DMS153 treated with DMSO at 0.1 percent for 48 hours (cell line): Measurements from ENCODE around the gene CRISPLD2.

Experiments
- DNase-seq: peaks from one replicate; lab custom pipeline; 2025; ENCODE audit not compliant: unreplicated experiment; lab: John Stamatoyannopoulos, UW

Gene CRISPLD2, protein sequence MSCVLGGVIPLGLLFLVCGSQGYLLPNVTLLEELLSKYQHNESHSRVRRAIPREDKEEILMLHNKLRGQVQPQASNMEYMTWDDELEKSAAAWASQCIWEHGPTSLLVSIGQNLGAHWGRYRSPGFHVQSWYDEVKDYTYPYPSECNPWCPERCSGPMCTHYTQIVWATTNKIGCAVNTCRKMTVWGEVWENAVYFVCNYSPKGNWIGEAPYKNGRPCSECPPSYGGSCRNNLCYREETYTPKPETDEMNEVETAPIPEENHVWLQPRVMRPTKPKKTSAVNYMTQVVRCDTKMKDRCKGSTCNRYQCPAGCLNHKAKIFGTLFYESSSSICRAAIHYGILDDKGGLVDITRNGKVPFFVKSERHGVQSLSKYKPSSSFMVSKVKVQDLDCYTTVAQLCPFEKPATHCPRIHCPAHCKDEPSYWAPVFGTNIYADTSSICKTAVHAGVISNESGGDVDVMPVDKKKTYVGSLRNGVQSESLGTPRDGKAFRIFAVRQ

DNA sequence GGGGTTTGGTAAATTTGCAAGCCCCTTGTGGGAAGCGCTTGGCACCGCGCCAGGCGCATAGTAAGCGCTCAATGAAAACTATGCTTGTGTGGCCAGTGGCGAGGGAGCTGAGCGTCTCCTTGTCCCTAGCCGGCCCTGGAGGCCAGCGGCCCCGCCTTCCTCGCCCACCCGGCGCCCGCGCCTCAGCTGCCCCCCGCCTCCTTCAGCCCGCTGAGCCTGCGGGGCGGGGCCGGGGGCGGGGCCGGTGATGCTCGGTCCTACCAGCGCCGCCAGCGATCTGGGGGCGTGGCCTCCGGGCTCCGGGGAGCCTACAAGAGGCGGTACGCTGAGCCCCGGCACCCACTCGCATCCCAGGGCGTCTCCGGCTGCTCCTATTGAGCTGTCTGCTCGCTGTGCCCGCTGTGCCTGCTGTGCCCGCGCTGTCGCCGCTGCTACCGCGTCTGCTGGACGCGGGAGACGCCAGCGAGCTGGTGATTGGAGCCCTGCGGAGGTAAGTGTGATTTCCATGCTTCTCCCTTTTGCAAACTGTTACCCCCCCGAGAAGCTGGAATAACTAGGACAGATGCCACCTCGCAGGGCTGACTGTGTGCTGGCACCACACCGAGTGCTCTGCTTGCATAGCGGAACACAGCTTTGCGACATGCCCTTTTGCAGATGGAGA, at the start of gene CRISPLD2:
TSS of gene CRISPLD2 (plus strand) at position 342 of the 661 bp plus-strand sequence. CDS start 18,511 bp downstream, outside the sequence.
- peak; percentile 64 for DNase-seq

DNA sequence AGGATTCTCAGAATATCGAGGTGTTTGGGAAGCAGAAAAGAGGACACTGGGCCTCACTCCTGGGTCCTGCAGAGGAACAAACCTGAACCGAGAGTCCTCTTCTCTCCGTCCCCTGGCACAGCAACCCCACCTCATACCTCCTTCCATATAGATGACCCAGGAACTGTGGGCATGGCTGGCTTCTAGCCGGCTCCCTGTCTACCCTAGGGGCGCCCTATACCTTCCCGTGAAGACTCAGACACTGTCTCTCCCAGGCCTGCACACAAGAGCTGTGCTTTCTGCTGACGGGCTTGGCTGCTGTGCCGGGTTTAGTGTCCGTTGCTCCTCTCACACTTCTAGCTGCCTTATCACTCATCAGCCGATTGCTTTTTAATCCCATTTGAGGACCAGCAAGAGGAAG, 46.5 kb upstream of the CRISPLD2 start:
- no peak for DNase-seq

DNA sequence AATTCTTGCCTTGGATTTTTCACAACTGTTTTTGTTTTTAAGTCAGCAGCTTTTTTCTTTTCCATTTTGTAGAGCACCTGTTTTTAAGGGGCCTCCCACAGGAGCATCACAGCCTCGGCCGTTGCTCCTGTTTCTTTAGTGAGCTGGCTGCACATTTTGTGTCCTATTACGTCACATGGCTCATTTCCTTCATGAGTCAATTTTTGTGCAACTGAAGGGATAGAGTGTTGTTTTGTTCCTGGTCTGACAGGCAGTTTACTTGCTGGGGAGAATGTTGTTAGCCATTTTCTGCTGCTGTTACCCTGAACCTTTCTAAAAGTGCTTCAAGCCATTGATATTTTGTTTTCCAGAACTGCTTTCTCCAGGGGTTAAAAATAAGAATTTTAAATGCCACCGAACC, 45.0 kb upstream of the CRISPLD2 start:
- DNase-seq = no peak

DNA sequence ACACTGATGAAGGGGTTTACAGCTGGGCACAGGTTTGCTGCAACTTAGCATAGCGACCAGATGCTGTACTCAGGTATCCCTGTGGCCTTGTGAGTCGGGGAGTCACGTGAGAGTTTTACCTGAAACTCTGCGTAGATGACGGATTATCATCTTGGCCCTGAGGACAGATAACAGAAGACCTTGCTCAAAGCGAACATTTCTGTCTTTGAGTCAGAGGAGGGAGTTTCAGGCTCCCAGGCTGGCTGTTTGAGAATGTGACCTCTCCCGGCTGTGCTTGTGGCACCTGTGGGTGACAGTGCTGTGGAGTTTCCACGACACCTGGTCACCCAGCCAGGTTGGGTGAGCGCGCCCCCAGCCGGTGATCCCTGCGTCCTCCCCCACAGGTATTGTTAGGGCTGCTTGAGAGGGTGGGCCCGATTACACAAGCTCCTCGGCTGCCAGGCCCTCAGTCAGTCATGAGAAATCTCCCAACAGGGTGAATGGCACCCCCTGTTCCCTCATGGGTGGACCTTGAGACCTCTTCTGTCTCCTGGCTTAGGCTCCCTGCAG, 44.4 kb upstream of the CRISPLD2 start:
- DNase-seq = no peak

DNA sequence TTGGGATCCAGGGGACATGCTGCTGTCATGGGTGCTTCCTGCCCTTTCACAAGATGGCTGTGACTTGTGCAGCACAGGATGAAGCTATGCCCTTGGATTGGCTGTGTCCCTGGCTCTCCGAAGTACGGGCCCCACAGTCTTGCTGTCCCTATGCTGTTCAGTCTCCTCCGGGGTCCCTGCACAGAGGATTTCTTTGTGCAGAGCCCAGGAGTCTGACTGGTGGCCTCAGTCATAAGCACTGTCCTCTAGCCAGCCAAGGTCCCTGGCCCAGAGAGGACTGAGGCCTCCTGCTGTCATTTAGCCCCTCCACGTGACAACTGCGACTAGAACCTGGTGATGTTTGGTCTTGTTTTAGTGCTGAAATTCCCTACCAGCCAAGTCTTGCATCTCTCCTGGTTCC, 42.4 kb upstream of the CRISPLD2 start:
- DNase-seq = no peak

DNA sequence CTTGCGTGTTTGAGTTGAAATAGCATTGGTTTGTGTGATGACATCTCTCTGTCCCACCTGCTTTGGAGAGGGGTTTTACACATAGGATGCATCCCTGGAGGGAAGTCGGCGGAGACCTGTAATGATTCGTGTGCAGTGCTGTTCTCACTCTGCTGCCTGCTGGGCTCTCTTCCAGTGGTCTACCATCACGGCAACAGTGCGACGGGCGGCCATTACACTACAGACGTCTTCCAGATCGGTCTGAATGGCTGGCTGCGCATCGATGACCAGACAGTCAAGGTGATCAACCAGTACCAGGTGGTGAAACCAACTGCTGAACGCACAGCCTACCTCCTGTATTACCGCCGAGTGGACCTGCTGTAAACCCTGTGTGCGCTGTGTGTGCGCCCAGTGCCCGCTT, 41.1 kb upstream of the CRISPLD2 start:
- DNase-seq = no peak

DNA sequence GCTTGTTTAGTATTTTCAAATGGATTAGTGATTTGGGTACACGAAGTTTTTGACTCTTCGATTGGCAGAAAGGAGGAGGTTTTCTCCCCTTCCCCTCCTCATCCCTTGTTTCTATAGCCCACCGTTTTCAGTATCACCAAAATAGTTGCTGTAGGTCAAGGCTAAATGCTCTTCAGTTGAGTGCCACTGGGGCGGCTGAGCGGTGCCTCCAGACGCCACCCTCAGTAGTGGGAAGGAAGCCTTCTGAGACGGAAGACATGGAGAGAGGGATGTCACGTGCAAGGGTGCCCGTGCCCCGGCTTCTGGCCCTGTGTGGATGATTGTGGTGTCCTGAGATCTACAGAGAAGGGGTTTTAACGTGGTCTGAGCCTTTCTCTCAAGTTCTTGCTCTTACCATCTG, 39.7 kb upstream of the CRISPLD2 start:
- no peak for DNase-seq

DNA sequence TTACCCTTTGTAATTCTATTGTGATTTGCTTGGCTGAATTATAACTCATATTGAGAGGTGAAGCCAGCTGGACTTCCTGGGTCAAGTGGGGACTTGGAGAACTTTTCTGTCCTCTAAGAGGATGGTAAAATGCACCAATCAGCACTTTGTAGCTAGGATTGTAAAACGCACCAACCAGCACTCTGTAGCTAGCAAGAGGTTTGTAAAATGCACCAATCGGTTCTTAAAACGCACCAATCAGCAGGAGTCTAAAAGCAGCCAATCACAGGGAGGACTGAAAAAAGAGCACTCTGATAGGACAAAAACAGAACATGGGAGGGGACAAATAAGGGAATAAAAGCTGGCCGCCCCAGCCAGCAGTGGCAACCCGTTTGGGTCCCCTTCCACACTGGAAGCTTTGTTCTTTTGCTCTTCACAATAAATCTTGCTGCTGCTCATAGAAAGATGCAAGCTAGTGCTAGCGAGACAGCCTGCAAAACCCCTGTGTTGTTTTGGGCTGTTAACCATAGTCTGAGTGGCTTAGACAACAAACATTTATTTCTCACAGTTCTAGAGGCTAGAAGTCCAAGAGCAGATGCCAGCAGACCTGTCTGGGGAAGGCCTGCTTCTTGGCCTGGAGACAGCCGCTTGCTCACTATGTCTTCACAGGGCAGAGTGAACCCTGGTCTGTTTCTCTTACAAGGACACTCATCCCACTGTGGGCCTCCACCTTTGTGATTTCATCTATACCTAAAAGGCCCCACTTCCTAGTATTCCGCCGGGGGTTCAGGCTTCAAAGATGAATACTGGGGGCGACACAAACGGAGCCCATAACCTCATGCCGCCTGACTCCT, 39.0 kb upstream of the CRISPLD2 start:
- no peak for DNase-seq

DNA sequence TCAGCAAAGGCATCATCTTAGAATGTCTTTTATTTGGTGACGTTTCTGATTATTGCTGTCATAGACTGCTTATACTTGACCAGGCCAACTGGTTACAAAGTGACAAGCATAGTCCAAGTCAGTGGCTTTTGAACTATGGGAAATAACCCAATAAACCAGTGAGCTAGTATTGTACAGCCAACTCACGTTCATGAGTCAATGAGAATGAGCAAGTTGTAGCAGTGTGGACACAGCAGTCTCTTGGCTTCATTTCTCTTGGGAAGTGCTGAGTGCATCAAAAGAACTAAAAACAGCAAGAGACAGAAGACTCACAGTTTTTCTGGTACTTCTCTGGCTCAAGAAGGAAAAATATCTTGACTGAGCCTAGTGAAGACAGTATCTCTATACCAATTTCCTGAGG, 36.9 kb upstream of the CRISPLD2 start:
- DNase-seq = no peak

DNA sequence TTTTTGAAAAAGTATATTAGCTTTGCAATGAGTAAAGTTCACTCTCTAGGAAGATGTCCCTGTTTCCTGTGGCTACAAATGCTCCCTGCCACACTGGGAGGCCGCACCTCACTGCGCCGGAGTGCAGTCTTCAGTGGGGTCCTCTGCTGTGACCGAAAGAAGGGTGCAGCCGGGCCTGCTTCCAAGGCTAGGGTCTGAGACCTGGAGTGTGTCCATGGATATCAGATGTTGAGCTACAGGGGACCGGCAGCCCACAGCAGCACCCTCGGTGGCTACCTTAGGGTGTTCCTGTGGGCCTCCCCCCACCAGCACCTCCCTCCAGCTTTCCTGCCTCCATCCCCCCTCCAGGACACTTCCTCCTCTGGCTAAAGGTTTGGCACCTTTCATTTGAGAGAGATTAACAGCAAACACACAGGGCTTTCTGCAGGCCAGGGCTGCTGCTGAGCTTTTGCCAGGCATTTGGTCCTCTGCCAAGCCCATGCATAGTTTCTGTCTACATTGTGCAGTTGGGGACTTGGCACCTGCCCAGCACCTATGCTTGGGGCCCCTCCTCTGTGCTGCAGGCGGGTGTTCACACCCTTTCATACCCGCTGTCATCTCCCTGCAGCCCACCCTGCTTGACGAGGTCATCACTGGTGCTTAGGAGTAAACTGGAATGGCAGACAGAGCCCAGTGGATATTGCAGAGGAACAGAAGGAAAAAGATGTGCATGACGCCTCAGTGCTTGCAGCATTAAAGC, 33.8 kb upstream of the CRISPLD2 start:
- DNase-seq = peak; percentile 91

DNA sequence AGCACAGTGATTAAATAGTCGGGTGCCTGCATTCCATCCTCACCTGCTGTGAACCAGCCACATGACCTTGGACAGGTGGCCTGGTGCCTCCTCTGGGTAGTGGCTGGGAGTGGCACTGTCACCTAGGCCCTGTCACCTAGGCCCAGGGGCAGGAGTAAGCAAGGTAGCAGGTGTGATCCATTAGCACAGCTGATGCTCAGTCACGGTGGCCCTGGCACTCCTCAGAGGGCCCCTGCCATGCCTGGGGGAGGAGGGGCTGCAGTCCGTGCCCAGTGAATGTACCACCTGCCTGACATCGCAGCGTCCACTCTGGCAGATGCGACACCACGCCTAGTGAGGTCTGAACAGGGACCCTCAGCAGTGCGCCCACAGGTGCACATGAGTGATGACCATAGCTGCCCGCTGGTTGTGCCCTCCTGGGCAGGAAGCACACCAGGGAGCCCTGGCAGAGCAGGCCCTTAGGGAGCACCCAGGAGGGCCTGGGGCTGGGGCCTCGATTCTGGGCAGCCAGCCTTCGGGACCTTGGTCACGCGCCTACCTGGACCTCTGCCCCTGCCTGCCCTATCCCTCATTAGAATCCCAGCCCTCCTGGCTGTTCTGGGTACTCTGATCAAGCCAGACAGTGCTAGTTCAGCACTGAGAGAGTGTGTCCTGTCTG, 33.1 kb upstream of the CRISPLD2 start:
- DNase-seq = peak; percentile 70

DNA sequence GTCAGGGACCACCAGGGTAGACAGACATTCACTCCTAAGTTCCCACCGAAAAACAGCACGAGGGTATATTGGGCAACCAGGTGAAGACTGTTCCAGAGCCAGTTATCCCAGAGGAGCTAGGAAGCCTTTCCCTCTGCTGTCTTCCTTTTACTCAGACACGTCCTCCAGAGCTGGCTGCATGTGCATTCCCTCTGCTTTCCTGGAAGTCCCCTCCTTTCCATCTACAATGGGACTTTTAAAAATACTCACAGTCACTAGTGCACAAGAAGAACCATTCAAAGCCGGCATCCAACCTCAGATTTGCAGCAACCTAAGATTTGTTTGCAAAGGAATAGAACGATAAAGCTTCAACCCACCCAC, 32.5 kb upstream of the CRISPLD2 start:
- no peak for DNase-seq

DNA sequence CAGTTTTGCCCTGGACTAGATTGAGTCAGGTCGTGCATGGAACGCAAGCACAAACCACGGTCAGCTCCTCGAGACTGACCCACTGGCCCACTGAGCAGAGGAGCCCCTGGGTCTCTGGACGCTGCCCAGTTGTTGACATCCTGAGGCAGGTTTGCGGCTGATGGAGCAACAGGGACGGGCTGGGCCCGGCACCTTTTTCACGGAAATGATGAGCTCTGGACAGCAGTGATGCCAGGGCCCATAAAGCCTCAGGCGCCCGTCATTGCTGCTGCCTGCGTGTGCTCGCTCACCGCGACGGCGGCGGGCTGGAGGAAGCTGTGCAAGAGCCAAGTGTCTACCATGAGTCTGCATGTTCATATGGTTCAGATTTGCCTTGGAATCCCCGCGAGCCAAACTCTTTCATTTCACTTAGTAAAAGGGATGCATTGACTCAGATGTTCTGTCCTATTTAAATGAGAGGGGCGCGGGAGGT, 30.8 kb upstream of the CRISPLD2 start:
- DNase-seq = no peak

DNA sequence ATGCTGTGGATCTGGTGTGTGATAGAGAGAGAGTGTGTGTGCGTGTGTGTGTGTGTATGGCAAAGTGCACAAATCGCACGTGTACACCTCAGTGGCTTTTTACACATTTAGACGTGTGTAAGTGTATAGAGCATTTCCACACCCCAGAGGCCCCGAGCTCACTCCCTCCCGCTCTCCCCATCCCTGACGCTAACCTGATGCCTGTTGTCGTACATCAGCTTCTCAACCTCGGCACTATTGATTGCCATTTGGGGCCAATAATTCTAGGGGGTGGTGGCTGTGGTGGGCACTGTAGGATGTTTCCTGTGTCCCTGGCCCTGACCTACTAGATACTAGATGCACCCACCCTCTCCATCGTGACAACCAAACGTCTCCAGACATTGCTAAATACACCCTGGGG, 30.4 kb upstream of the CRISPLD2 start:
- DNase-seq = no peak

DNA sequence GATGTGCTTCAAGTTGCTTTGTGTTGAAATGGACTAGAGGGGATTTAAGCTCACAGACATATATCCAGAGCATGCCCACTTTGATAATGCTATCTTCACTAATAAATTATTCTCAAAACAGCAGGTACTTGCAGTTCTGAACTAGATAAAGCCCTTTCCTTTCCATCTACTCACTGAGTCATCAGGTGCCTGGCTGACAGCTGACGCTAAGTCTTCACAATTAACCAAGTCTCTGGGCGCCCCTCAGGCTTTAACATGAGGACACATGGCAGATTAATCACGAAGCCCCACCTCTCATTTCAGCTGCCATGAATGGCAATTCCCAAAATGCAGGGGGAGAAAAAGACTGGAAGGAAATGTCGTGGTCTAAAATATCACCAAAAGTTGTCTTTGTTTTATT, 29.5 kb upstream of the CRISPLD2 start:
- DNase-seq = no peak

DNA sequence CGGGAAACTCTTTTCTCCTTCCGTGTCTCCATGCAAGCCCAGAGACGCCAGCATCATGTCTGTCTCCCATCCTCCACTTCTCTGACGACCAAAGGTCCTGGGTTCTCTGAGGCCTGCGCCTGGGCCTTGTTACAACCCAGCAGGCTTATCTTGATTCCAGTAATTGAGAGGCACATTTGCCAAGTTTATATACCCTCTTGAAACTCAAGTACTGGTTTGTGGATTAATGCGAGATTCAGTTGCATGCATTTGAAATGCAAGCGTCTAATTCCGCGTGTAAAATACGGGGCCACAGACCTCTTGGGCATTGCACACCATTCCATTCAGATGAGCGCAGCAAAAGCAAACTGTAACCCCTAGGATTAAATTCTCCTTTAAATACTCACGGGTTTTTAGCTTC, 28.7 kb upstream of the CRISPLD2 start:
- no peak for DNase-seq

DNA sequence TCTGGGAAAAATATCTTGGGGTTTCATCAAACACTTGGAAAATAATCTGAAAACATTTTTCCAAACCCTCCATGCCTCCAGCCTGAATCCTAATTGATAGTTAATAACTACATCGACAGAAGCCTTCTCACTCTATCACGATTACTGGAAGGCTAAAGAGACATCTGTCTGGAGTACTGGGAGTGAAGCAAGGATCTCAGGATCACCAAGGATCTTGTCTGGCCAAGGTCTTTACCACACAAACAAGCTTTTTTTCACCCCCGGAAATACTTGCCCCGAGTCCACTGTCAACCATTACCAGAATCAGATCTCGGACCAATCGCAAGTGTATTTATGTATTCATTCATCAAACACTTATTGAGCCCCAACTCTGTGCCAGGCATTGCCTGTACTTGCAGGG, 28.3 kb upstream of the CRISPLD2 start:
- DNase-seq = no peak

DNA sequence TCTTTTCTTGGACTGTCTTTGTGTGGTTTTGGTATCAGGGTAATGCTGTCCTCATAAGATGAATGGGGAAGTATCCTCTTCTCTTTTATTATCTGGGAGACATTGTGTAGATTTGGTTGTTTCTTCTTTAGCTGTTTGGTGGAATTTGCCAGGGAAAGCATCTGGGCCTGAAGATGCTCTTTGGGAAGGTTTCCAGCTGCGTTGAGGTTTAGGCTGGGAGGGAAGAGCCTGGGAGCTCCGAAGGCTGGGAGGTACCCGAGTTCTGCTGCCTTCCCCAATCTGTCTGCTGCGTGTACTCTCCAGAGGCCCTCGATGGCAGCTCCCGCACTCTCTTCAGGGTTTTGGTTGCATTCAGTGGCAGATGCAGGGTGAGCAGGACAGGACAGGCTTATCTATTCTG, 25.6 kb upstream of the CRISPLD2 start:
- no peak for DNase-seq

DNA sequence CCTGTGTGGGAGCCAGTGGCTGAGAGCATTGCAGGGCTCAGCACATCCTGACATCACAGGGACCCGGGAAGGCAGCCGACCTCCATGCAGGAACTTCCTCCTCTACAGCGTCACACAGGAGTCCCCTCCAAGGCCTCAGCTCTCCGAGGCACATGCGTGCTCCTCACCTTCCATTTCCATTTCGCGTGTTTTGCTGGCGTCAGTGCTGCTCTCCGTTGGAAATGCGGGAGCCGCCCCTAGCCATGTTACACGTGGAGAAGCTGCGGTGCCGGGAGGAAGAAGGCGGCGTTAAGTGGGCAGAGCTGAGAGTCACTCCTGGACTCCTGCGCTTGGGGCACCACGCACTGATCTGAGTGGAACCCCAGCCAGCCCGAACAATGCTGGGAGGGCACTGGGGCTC, 25.2 kb upstream of the CRISPLD2 start:
- DNase-seq = no peak
